Measurements from ENCODE around the gene VPS8. TPM values are rescaled to one million over a fixed set of nuclear protein-coding genes. Genes with fewer than 3 reads are reported as not detected.

VPS8 gene
- total RNA-seq, 1 donor: 95.2 TPM

GRCh38 chr3:185087419-185087818 lies 275.5 kb downstream of the VPS8 start:
- Histone ChIP-seq H3K36me3 (ENCODE audit: insufficient read depth, low read length) (no peaks in the 10 kb centered on the region), H3K4me2 (ENCODE audit: insufficient read depth, low read length) (no peak overlapping the region), H3K27me3 (ENCODE audit: insufficient read depth, low read length) (peaks cover 6% of the 10 kb centered on the region), H3K9me3 (ENCODE audit: low read depth, low read length) (no peaks in the 10 kb centered on the region), H4K20me1 (ENCODE audit: insufficient read depth, low read length) (no peaks in the 10 kb centered on the region), H3K79me2 (ENCODE audit: insufficient read depth, low read length) (no peaks in the 10 kb centered on the region), H3K27ac (ENCODE audit: low read depth, low read length) (no peak overlapping the region), H3K4me1 (ENCODE audit: insufficient read depth, low read length) (no peaks in the 10 kb centered on the region), H2AFZ (ENCODE audit: low read length) (no peak overlapping the region), H3K4me3 (ENCODE audit: insufficient read depth, low read length) (no peak overlapping the region)
- TF ChIP-seq CTCF (IDR thresholded peaks at IDR 0.05; ENCODE audit: extremely low read depth, low read depth, low read length): no peak
- no peak for DNase-seq (ENCODE audit: insufficient read length, low spot score, missing footprints)

GRCh38 chr3:185089343-185089742 lies 277.4 kb downstream of the VPS8 start:
- H3K9me3 ChIP-seq (ENCODE audit: low read depth, low read length): no peaks in the 10 kb centered on the region
- H3K4me3 ChIP-seq (ENCODE audit: insufficient read depth, low read length): no peak overlapping the region
- H2AFZ ChIP-seq (ENCODE audit: low read length): no peak overlapping the region
- H3K36me3 ChIP-seq (ENCODE audit: insufficient read depth, low read length): no peaks in the 10 kb centered on the region
- peaks cover 6% of the 10 kb centered on the region for H3K27me3 ChIP-seq (ENCODE audit: insufficient read depth, low read length)
- H3K79me2 ChIP-seq (ENCODE audit: insufficient read depth, low read length): no peaks in the 10 kb centered on the region
- TF ChIP-seq CTCF (IDR thresholded peaks at IDR 0.05; ENCODE audit: extremely low read depth, low read depth, low read length): no peak
- no peak overlapping the region for H3K4me2 ChIP-seq (ENCODE audit: insufficient read depth, low read length)
- H4K20me1 ChIP-seq (ENCODE audit: insufficient read depth, low read length): no peaks in the 10 kb centered on the region
- DNase-seq (ENCODE audit: insufficient read length, low spot score, missing footprints): no peak
- no peak overlapping the region for H3K27ac ChIP-seq (ENCODE audit: low read depth, low read length)
- no peaks in the 10 kb centered on the region for H3K4me1 ChIP-seq (ENCODE audit: insufficient read depth, low read length)

GRCh38 chr3:185089751-185090150 lies 277.8 kb downstream of the VPS8 start:
- no peak for DNase-seq (ENCODE audit: insufficient read length, low spot score, missing footprints)
- Histone ChIP-seq H4K20me1 (ENCODE audit: insufficient read depth, low read length) (no peaks in the 10 kb centered on the region), H2AFZ (ENCODE audit: low read length) (no peak overlapping the region), H3K27me3 (ENCODE audit: insufficient read depth, low read length) (peaks cover 6% of the 10 kb centered on the region), H3K79me2 (ENCODE audit: insufficient read depth, low read length) (no peaks in the 10 kb centered on the region), H3K4me1 (ENCODE audit: insufficient read depth, low read length) (no peaks in the 10 kb centered on the region), H3K4me3 (ENCODE audit: insufficient read depth, low read length) (no peak overlapping the region), H3K9me3 (ENCODE audit: low read depth, low read length) (no peaks in the 10 kb centered on the region), H3K36me3 (ENCODE audit: insufficient read depth, low read length) (no peaks in the 10 kb centered on the region), H3K4me2 (ENCODE audit: insufficient read depth, low read length) (no peak overlapping the region), H3K27ac (ENCODE audit: low read depth, low read length) (no peak overlapping the region)
- TF ChIP-seq CTCF (IDR thresholded peaks at IDR 0.05; ENCODE audit: extremely low read depth, low read depth, low read length): no peak

DNA sequence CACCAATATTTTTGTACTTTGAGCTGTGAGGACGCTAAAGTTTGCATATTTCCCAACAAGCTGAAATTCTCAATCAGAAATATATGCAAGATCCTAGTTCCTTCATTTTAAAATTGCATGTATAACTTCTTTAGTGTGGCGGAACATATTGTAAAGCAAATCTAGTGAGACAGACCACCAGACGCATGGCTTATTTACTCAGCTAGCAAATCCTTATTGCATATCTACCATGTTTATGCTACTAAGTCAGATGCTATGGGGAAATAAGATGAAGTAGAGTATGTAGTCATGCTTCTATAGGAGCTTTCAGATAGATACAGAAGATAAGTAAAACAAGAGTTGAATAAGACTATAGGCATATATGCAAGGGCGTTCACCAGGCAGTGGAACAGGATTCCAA lies 278.8 kb downstream of the VPS8 start:
- Histone ChIP-seq H3K4me3 (ENCODE audit: insufficient read depth, low read length) (no peak overlapping the region), H3K36me3 (ENCODE audit: insufficient read depth, low read length) (no peaks in the 10 kb centered on the region), H3K27ac (ENCODE audit: low read depth, low read length) (no peak overlapping the region), H2AFZ (ENCODE audit: low read length) (no peak overlapping the region), H3K4me2 (ENCODE audit: insufficient read depth, low read length) (no peak overlapping the region), H3K27me3 (ENCODE audit: insufficient read depth, low read length) (peaks cover 6% of the 10 kb centered on the region), H3K79me2 (ENCODE audit: insufficient read depth, low read length) (no peaks in the 10 kb centered on the region), H3K4me1 (ENCODE audit: insufficient read depth, low read length) (no peaks in the 10 kb centered on the region), H3K9me3 (ENCODE audit: low read depth, low read length) (no peaks in the 10 kb centered on the region), H4K20me1 (ENCODE audit: insufficient read depth, low read length) (no peaks in the 10 kb centered on the region)
- DNase-seq (ENCODE audit: insufficient read length, low spot score, missing footprints): no peak
- TF ChIP-seq CTCF (IDR thresholded peaks at IDR 0.05; ENCODE audit: extremely low read depth, low read depth, low read length): no peak
